HEK293 (cell line): ENCODE data around the gene GUCY1B1.

Experiments
- CTCF ChIA-PET: fragments of 350-600 bp; formaldehyde crosslinking; extraction: SDS; loops from one replicate; lab custom pipeline; 2021; ENCODE audit warnings: antibody characterized with exemption; lab: Yijun Ruan, JAX
- POLR2A ChIA-PET: fragments of 300-600 bp; formaldehyde crosslinking; extraction: SDS; loops from one replicate; lab custom pipeline; 2020; ENCODE audit warnings: antibody characterized with exemption, inconsistent platforms; lab: Yijun Ruan, JAX
- H3K27ac ChIP-seq: fragments of 200-500 bp; sonication (Bioruptor generic); 2 replicates; pipeline ENCODE4 v1.5.1; 2014; ENCODE audit warnings: low read depth, low read length, control low read depth, inconsistent platforms; ENCODE audit errors: extremely low read depth
- H3K36me3 ChIP-seq, 2 experiments: fragments of 200-500 bp in 1 of 2; sonication (Bioruptor generic) in 1 of 2; 1 replicate in 1 of 2; 2 replicates in 1 of 2; pipeline ENCODE4 v1.5.1; 2014 to 2017; ENCODE audit warnings: inconsistent platforms in 2 of 2, low read length in 2 of 2; ENCODE audit not compliant: control insufficient read depth in 2 of 2, insufficient read depth in 1 of 2
- H3K4me1 ChIP-seq: fragments of 200-500 bp; sonication (Bioruptor generic); 2 replicates; pipeline ENCODE4 v1.5.1; 2014; ENCODE audit warnings: mild to moderate bottlenecking, low read length, inconsistent platforms; ENCODE audit not compliant: control insufficient read depth, insufficient read depth
- H3K4me3 ChIP-seq: 2 replicates; pipeline ENCODE4 v1.5.1; 2011; ENCODE audit warnings: low read depth, mild to moderate bottlenecking, control low read depth, low read length, moderate library complexity
- H3K9me3 ChIP-seq: fragments of 200-500 bp; sonication (Bioruptor generic); 2 replicates; pipeline ENCODE4 v1.5.1; 2014; ENCODE audit warnings: low read depth, low read length, inconsistent platforms; ENCODE audit not compliant: control insufficient read depth, insufficient read depth
- AEBP2 ChIP-seq: fragments of 450-650 bp; formaldehyde crosslinking; IDR thresholded peaks from 2 replicates; pipeline ENCODE4 v1.5.1; 2016; ENCODE audit warnings: missing biosample characterization, missing genetic modification characterization, borderline replicate concordance
- GFI1B ChIP-seq: fragments of 450-650 bp; formaldehyde crosslinking; IDR thresholded peaks from 2 replicates; pipeline ENCODE4 v1.5.1; 2016; ENCODE audit warnings: missing biosample characterization, missing genetic modification characterization
- GLI4 ChIP-seq: fragments of 450-650 bp; formaldehyde crosslinking; IDR thresholded peaks from 2 replicates; pipeline ENCODE4 v1.5.1; 2016; ENCODE audit warnings: missing biosample characterization, missing genetic modification characterization
- KLF16 ChIP-seq: fragments of 450-650 bp; formaldehyde crosslinking; IDR thresholded peaks from 2 replicates; pipeline ENCODE4 v1.5.1; 2017; ENCODE audit warnings: missing biosample characterization, missing genetic modification characterization
- PRDM6 ChIP-seq: fragments of 450-650 bp; formaldehyde crosslinking; IDR thresholded peaks from 2 replicates; pipeline ENCODE4 v1.5.1; 2017; ENCODE audit warnings: missing biosample characterization, missing genetic modification characterization
- SP2 ChIP-seq: fragments of 450-650 bp; formaldehyde crosslinking; IDR thresholded peaks from 2 replicates; pipeline ENCODE4 v1.5.1; 2016; ENCODE audit warnings: missing biosample characterization, missing genetic modification characterization
- TCF7L2 ChIP-seq: IDR thresholded peaks from 2 replicates; pipeline ENCODE4 v1.6.1; 2011; ENCODE audit warnings: low read depth, mild to moderate bottlenecking, inconsistent platforms, low read length, moderate library complexity, borderline replicate concordance
- ZBTB20 ChIP-seq: fragments of 450-650 bp; formaldehyde crosslinking; IDR thresholded peaks from 2 replicates; pipeline ENCODE4 v1.5.1; 2016; ENCODE audit warnings: missing biosample characterization, missing genetic modification characterization
- ZBTB6 ChIP-seq: fragments of 450-650 bp; formaldehyde crosslinking; IDR thresholded peaks from 2 replicates; pipeline ENCODE4 v1.5.1; 2017; ENCODE audit warnings: missing biosample characterization, missing genetic modification characterization
- ZNF146 ChIP-seq: fragments of 450-650 bp; formaldehyde crosslinking; IDR thresholded peaks from 2 replicates; pipeline ENCODE4 v1.5.1; 2016; ENCODE audit warnings: missing biosample characterization, missing genetic modification characterization
- ZNF174 ChIP-seq: fragments of 450-650 bp; formaldehyde crosslinking; IDR thresholded peaks from 2 replicates; pipeline ENCODE4 v1.5.0; 2017; ENCODE audit warnings: missing biosample characterization, mild to moderate bottlenecking, missing genetic modification characterization
- ZNF175 ChIP-seq: fragments of 450-650 bp; formaldehyde crosslinking; IDR thresholded peaks from 2 replicates; pipeline ENCODE4 v1.5.1; 2016; ENCODE audit warnings: missing biosample characterization, missing genetic modification characterization
- ZNF214 ChIP-seq: fragments of 450-650 bp; formaldehyde crosslinking; IDR thresholded peaks from 2 replicates; pipeline ENCODE4 v1.5.1; 2017; ENCODE audit warnings: missing biosample characterization, mild to moderate bottlenecking, missing genetic modification characterization, borderline replicate concordance
- ZNF26 ChIP-seq: fragments of 450-650 bp; formaldehyde crosslinking; IDR thresholded peaks from 2 replicates; pipeline ENCODE4 v1.5.1; 2016; ENCODE audit warnings: missing biosample characterization, missing genetic modification characterization
- ZNF544 ChIP-seq: fragments of 450-650 bp; formaldehyde crosslinking; IDR thresholded peaks from 2 replicates; pipeline ENCODE4 v1.5.0; 2017; ENCODE audit warnings: missing biosample characterization, missing genetic modification characterization
- ZNF548 ChIP-seq: fragments of 450-650 bp; formaldehyde crosslinking; IDR thresholded peaks from 2 replicates; pipeline ENCODE4 v1.5.1; 2016; ENCODE audit warnings: missing biosample characterization, missing genetic modification characterization
- ZNF600 ChIP-seq: fragments of 450-650 bp; formaldehyde crosslinking; IDR thresholded peaks from 2 replicates; pipeline ENCODE4 v1.5.1; 2016; ENCODE audit warnings: missing biosample characterization, missing genetic modification characterization
- ZNF629 ChIP-seq: fragments of 450-650 bp; formaldehyde crosslinking; IDR thresholded peaks from 2 replicates; pipeline ENCODE4 v1.5.1; 2017; ENCODE audit warnings: missing biosample characterization, missing genetic modification characterization
- ZNF658 ChIP-seq: fragments of 450-650 bp; formaldehyde crosslinking; IDR thresholded peaks from 2 replicates; pipeline ENCODE4; 2016; ENCODE audit warnings: missing biosample characterization, missing genetic modification characterization
- ZNF660 ChIP-seq: fragments of 450-650 bp; IDR thresholded peaks from 2 replicates; pipeline ENCODE4 v1.5.1; 2018; ENCODE audit warnings: missing biosample characterization, mild to moderate bottlenecking, missing genetic modification characterization

Gene GUCY1B1

GRCh38 chr4:155800685-155801343 is 42.0 kb downstream of the GUCY1B1 start:
- no peak for TF ChIP-seq ZNF658 (tag by site-specific recombination)
- no peak for TF ChIP-seq ZNF544 (tag by site-specific recombination)
- no peak for TF ChIP-seq ZNF660 (tag by site-specific recombination)
- no peak for TF ChIP-seq ZNF214 (tag by site-specific recombination)
- no peak for TF ChIP-seq ZBTB20
- no peak for TF ChIP-seq KLF16
- TF ChIP-seq ZNF548 (tag by site-specific recombination), result no peak
- TF ChIP-seq ZNF146 (tag by site-specific recombination), result no peak
- no peak for TF ChIP-seq ZNF26
- no peak for TF ChIP-seq SP2 (tag by site-specific recombination)
- TF ChIP-seq ZNF629 (tag by site-specific recombination), result no peak
- TF ChIP-seq ZBTB6 (tag by site-specific recombination), result no peak
- TF ChIP-seq PRDM6 (tag by site-specific recombination), result no peak
- Histone ChIP-seq H3K27ac (no peak overlapping the region), H3K9me3 (no peaks in the 10 kb centered on the region), H3K4me3 (no peak overlapping the region), H3K4me1 (no peaks in the 10 kb centered on the region), H3K36me3 (peaks cover 0 to 50% of the 10 kb centered on the region in 2 experiments; a peak in 2 of 3 replicates)
- ChIA-PET POLR2A (no interaction called here), CTCF (interaction anchor here (0.7 to 1.3 kb wide), 3 partner anchors 9 to 1179 kb away, joined by 3 to 5 read pairs (median 3); no protein-coding TSS in a partner anchor)

GRCh38 chr4:155802190-155802959 is 43.6 kb downstream of the GUCY1B1 start:
- CTCF ChIA-PET, result interaction anchor here (0.6 kb wide), 1 partner anchor 10 kb away, joined by 3 read pairs; no protein-coding TSS in a partner anchor
- Histone ChIP-seq H3K36me3 (peaks cover 0 to 46% of the 10 kb centered on the region in 2 experiments; a peak in 2 of 3 replicates), H3K4me1 (no peaks in the 10 kb centered on the region)

More at GRCh38 chr4:155802190-155802959, 43.6 kb downstream of the GUCY1B1 start:
- no peaks in the 10 kb centered on the region for H3K9me3 ChIP-seq
- POLR2A ChIA-PET, result no interaction called here
- no peak for TF ChIP-seq ZNF174 (tag by site-specific recombination)
- TF ChIP-seq GFI1B (tag by site-specific recombination), result no peak
- TF ChIP-seq ZNF175 (tag by site-specific recombination), result no peak
- TF ChIP-seq AEBP2, result no peak
- TF ChIP-seq ZNF600 (tag by site-specific recombination), result no peak
- TF ChIP-seq TCF7L2, result no peak
- no peak for TF ChIP-seq GLI4
- no peak overlapping the region for H3K27ac ChIP-seq
- no peak overlapping the region for H3K4me3 ChIP-seq
